MCF 10A (cell line): ENCODE results near the gene DRAM1. TPM values are rescaled to one million over a fixed set of nuclear protein-coding genes. Genes with fewer than 3 reads are reported as not detected.

ENCODE experiments used
- BruUV-seq: library from RNA; stranded (reverse); fragments of 400-500 nt; replicated peaks from 2 replicates; lab custom pipeline; 2021; lab: Mats Ljungman, UMichigan
- CTCF ChIA-PET: fragments of 300-600 bp; sonication (Branson Sonifier 250); formaldehyde crosslinking; extraction: SDS; loops from one replicate; lab custom pipeline; 2021; ENCODE audit warnings: antibody characterized with exemption, inconsistent platforms; lab: Yijun Ruan, JAX
- POLR2A ChIA-PET: fragments of 300-600, 350-650 bp; sonication (Branson Sonifier 250); formaldehyde crosslinking; extraction: SDS; loops from one replicate; lab custom pipeline; 2020; ENCODE audit warnings: antibody characterized with exemption, inconsistent platforms; lab: Yijun Ruan, JAX
- DNase-seq: peaks from one replicate; pipeline ENCODE4 v3.0.0-alpha.2; 2018; ENCODE audit not compliant: unreplicated experiment
- H3K27ac Mint-ChIP-seq: one replicate; pipeline ENCODE4 v1.8.0; 2022; ENCODE audit warnings: mild to moderate bottlenecking, low read depth, mixed read lengths; ENCODE audit not compliant: unreplicated experiment
- H3K27me3 Mint-ChIP-seq: one replicate; pipeline ENCODE4 v1.8.0; 2022; ENCODE audit warnings: mixed read lengths; ENCODE audit not compliant: insufficient read depth, unreplicated experiment
- H3K36me3 Mint-ChIP-seq: one replicate; pipeline ENCODE4 v1.8.0; 2022; ENCODE audit warnings: mild to moderate bottlenecking, moderate library complexity, mixed read lengths; ENCODE audit not compliant: insufficient read depth, unreplicated experiment
- H3K4me1 Mint-ChIP-seq: one replicate; pipeline ENCODE4 v1.8.0; 2022; ENCODE audit warnings: mixed read lengths; ENCODE audit not compliant: insufficient read depth, unreplicated experiment
- H3K4me3 Mint-ChIP-seq: one replicate; pipeline ENCODE4 v1.8.0; 2022; ENCODE audit warnings: mild to moderate bottlenecking, moderate library complexity, mixed read lengths; ENCODE audit not compliant: unreplicated experiment
- H3K9me3 Mint-ChIP-seq: one replicate; pipeline ENCODE4 v1.8.0; 2022; ENCODE audit warnings: mixed read lengths; ENCODE audit not compliant: unreplicated experiment
- intact Hi-C: fragments of 100-400 bp; cut with micrococcal nuclease; formaldehyde crosslinking; loops from 2 replicates; pipeline ENCODE4 v1.14.1; 2022
- total RNA-seq: library from RNA; stranded (reverse); gene quantifications from 2 replicates; pipeline ENCODE4 v1.2.3, GENCODE V29; 2022
- TF ChIP-seq, protein P1 (sequence below): fragments of 200-600 bp; IDR thresholded peaks from one replicate; pipeline ENCODE4 v1.8.0; 2022; ENCODE audit warnings: antibody characterized with exemption, mild to moderate bottlenecking; ENCODE audit not compliant: unreplicated experiment

The DRAM1 gene
- total RNA-seq, 1 experiment from 2014 or later: 8.7 TPM

GRCh38 chr12:101847325-101847724 is 30.1 kb upstream of the DRAM1 start:
- no peaks in the 10 kb centered on the region for H3K27me3 Mint-ChIP-seq
- TF ChIP-seq, protein P1, sequence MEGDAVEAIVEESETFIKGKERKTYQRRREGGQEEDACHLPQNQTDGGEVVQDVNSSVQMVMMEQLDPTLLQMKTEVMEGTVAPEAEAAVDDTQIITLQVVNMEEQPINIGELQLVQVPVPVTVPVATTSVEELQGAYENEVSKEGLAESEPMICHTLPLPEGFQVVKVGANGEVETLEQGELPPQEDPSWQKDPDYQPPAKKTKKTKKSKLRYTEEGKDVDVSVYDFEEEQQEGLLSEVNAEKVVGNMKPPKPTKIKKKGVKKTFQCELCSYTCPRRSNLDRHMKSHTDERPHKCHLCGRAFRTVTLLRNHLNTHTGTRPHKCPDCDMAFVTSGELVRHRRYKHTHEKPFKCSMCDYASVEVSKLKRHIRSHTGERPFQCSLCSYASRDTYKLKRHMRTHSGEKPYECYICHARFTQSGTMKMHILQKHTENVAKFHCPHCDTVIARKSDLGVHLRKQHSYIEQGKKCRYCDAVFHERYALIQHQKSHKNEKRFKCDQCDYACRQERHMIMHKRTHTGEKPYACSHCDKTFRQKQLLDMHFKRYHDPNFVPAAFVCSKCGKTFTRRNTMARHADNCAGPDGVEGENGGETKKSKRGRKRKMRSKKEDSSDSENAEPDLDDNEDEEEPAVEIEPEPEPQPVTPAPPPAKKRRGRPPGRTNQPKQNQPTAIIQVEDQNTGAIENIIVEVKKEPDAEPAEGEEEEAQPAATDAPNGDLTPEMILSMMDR: no peak
- ChIA-PET POLR2A (interaction anchor here (0.6 kb wide), 1 partner anchor 228 kb away, joined by 3 read pairs; no protein-coding TSS in a partner anchor), CTCF (interaction anchor here (1.2 to 3.1 kb wide), 5 partner anchors 8 to 73 kb away, joined by 4 to 41 read pairs (median 6); partner anchors contain the start of gene GNPTAB)
- H3K4me1 Mint-ChIP-seq: no peaks in the 10 kb centered on the region
- intact Hi-C loops: no loop called here
- no peaks in the 10 kb centered on the region for H3K36me3 Mint-ChIP-seq
- H3K9me3 Mint-ChIP-seq: no peaks in the 10 kb centered on the region
- no TSS peak for BruUV-seq
- no peak for DNase-seq
- no peak overlapping the region for H3K4me3 Mint-ChIP-seq
- no peak overlapping the region for H3K27ac Mint-ChIP-seq

DNA sequence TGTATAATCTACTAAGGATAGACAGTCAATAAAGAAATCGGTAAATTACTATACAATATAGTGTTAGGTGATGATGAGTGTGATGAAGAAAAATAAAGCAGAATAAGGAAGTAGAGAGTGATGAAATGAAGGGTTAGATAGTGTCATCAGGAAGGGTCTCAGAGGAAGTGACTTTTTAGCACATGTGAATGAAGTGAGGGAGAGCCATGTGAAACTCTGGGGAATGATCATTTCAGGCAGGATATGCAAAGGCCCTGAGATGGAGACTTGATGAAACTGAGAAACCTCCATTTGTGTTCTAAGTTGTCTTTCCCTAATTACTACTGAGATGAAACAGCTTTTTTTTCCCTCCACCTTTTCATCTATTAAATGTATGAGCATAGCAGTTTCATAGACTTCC is 27.2 kb upstream of the DRAM1 start:
- TF ChIP-seq, protein P1: no peak
- no peaks in the 10 kb centered on the region for H3K27me3 Mint-ChIP-seq
- DNase-seq: no peak
- H3K4me3 Mint-ChIP-seq: no peak overlapping the region
- no peaks in the 10 kb centered on the region for H3K36me3 Mint-ChIP-seq
- CTCF ChIA-PET: interaction anchor here (3.1 to 6.5 kb wide), 2 partner anchors 10 to 11 kb away, joined by 41 to 65 read pairs; no protein-coding TSS in a partner anchor
- H3K9me3 Mint-ChIP-seq: no peaks in the 10 kb centered on the region
- no peak overlapping the region for H3K27ac Mint-ChIP-seq
- POLR2A ChIA-PET: no interaction called here
- intact Hi-C loops: no loop called here
- BruUV-seq: no TSS peak
- H3K4me1 Mint-ChIP-seq: peaks cover 5% of the 10 kb centered on the region

DNA sequence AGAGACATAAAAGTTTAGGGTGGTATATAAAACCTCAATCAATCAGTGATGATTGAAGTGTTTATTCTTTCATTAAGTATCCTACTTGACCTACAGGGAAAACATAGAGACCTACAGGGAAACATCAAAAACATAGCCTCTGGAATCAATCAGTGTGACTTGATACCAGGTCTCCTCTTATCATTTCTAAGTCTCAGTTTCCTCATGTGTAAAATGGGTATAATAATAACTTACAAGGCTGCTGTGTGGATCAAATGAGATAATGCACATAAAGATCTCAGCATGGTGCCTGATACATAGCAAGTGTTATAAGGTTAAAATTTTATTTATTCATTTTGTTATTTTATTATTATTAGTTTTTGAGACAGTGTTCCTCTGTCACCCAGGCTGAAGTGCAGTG is 24.4 kb upstream of the DRAM1 start:
- no peaks in the 10 kb centered on the region for H3K27me3 Mint-ChIP-seq
- peaks cover 17% of the 10 kb centered on the region for H3K4me1 Mint-ChIP-seq
- TF ChIP-seq, protein P1: no peak
- no peak for DNase-seq
- no peaks in the 10 kb centered on the region for H3K36me3 Mint-ChIP-seq
- intact Hi-C loops: no loop called here
- ChIA-PET CTCF (interaction anchor here (0.7 to 6.5 kb wide), 3 partner anchors 13 to 1456 kb away, joined by 3 to 65 read pairs (median 5); no protein-coding TSS in a partner anchor), POLR2A (no interaction called here)
- no peak overlapping the region for H3K4me3 Mint-ChIP-seq
- H3K27ac Mint-ChIP-seq: no peak overlapping the region
- no TSS peak for BruUV-seq
- H3K9me3 Mint-ChIP-seq: no peaks in the 10 kb centered on the region

DNA sequence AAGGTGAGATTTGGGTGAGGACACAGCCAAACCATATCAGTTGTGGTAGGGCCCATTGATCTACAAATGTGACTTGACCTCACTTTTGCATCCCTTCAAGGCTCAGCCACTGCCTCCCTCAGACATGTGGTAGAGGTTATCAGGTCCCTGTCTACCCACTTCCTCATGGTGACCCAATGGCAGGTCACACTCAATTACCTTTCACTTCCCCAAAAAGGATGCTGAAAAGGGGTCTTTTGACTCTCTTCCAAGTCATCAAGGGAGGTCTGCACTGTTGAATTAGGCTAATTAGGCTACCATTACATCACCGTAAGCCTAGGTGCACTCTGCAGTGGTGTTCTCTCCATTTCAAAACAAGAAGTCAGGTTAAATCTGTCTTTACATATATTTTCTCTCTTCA is 22.6 kb upstream of the DRAM1 start:
- ChIA-PET POLR2A (interaction anchor here (0.6 to 2.5 kb wide), 8 partner anchors 15 to 449 kb away, joined by 3 to 13 read pairs (median 5); partner anchors contain the start of genes DRAM1 and GNPTAB), CTCF (interaction anchor here (0.9 to 6.5 kb wide), 6 partner anchors 8 to 81 kb away, joined by 3 to 65 read pairs (median 6); no protein-coding TSS in a partner anchor)
- H3K4me3 Mint-ChIP-seq: no peak overlapping the region
- no peaks in the 10 kb centered on the region for H3K9me3 Mint-ChIP-seq
- H3K4me1 Mint-ChIP-seq: peaks cover 21% of the 10 kb centered on the region
- BruUV-seq: no TSS peak
- H3K27me3 Mint-ChIP-seq: no peaks in the 10 kb centered on the region
- intact Hi-C loops: no loop called here
- TF ChIP-seq, protein P1: no peak
- no peaks in the 10 kb centered on the region for H3K36me3 Mint-ChIP-seq
- peak overlapping the region; percentile 29 for H3K27ac Mint-ChIP-seq
- no peak for DNase-seq
